WI38 (cell line): Measurements from ENCODE around the gene SLC25A52.
"Not testable (repeated sequence)": the region's sequence is repeated elsewhere in the genome, so short reads cannot be mapped to it uniquely, and the experiment has no call there.

ENCODE experiments used
- H3K4me3 ChIP-seq: 2 replicates; pipeline ENCODE4 v1.5.1; 2011; ENCODE audit warnings: low read depth, mild to moderate bottlenecking, control low read depth, low read length
- TF ChIP-seq, protein P1 (sequence below): IDR thresholded peaks from 2 replicates; pipeline ENCODE4 v1.5.1; 2012; ENCODE audit warnings: low read depth, mild to moderate bottlenecking, control low read depth, low read length

The SLC25A52 gene

DNA sequence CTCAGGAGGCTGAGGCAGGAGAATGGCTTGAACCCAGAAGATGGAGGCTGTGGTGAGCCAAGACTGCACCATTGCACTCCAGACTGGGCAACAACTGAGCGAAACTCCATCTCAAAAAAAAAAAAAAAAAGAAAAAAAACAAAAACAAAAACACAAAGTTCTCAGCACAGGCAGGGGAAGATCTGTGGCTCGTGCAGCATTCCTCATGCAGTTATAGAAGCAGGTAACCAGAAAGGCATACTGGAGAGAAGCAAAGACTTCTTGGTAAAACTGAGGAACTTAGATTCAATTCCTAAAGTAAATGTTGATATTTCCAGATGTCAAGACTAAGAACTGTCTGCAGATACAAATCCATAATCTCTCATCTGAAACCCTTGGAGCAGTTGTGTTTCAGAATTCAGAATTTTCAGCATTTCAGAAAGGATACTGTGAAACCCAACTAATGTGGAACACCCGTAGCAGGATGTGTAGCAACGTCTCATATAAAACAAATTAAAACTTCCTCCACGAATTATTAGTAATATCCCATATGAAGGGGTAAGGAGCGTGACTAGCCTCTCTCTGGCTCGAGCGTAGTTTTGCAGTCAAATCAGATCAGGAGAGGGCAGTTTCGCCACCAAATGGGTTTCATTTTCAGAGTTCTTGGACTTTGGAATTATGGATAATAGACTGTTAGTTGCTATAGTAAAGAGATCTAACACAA is 13.2 kb upstream of the SLC25A52 start:
- TF ChIP-seq, protein P1, sequence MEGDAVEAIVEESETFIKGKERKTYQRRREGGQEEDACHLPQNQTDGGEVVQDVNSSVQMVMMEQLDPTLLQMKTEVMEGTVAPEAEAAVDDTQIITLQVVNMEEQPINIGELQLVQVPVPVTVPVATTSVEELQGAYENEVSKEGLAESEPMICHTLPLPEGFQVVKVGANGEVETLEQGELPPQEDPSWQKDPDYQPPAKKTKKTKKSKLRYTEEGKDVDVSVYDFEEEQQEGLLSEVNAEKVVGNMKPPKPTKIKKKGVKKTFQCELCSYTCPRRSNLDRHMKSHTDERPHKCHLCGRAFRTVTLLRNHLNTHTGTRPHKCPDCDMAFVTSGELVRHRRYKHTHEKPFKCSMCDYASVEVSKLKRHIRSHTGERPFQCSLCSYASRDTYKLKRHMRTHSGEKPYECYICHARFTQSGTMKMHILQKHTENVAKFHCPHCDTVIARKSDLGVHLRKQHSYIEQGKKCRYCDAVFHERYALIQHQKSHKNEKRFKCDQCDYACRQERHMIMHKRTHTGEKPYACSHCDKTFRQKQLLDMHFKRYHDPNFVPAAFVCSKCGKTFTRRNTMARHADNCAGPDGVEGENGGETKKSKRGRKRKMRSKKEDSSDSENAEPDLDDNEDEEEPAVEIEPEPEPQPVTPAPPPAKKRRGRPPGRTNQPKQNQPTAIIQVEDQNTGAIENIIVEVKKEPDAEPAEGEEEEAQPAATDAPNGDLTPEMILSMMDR, result no peak
- H3K4me3 ChIP-seq, result no peak overlapping the region

DNA sequence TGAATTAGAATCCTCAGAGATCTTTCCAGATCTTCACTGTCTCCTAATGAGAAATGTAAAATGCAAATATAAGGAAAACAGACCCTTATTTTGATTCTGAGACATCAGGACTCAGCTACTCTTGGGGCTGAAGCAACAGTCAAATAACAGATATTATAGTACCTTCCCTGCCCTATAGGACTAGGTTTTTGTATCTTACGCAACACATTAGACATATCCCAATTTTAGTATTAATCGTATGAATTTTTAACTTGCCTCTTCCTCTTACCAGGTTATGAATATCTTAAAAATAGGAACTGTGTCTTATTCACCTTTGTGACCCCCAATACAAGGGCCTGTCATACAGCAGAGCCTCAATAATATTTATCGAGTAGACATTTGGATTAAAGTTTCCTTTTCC is 12.0 kb upstream of the SLC25A52 start:
- H3K4me3 ChIP-seq, result no peak overlapping the region
- TF ChIP-seq, protein P1, result no peak

DNA sequence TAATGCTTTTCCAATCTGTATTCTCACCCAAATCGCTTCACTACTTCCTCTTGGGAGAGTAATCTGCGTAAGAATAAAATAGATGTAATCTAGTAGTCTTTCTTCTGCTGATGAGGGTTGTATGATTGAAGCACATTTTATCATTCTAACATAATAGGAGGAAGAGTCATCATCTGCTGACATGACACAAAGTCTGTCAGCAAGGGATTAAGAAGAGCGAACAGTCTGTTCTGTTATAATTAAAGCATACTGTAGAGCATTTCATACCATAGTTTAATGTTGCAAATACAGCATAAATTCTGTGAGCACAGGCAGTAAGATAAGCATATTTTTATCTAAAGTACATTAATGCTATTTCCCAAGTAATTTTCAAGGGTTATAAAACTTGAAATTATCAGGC is 10.4 kb downstream of the SLC25A52 start:
- TF ChIP-seq, protein P1, result no peak
- H3K4me3 ChIP-seq, result no peak overlapping the region

DNA sequence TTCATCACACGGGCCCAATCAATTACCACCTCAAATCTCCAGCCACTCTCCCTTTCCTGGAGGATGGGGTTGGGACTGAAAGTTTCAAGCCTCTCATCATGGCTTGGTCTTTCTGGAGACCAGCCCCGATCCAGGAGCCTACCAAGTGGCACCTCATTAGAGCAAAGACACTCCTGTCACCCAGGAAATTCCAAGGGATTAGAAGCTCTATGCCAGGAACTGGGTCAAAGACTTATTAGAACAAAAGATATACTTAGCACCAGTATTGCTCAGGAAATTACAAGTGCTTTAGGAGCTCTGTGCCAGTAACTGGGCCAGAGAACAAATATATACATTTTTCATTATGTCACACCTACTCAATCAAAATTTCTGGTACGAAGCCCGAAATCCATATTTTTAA is 14.3 kb downstream of the SLC25A52 start:
- TF ChIP-seq, protein P1, result no peak
- H3K4me3 ChIP-seq, result no peak overlapping the region

DNA sequence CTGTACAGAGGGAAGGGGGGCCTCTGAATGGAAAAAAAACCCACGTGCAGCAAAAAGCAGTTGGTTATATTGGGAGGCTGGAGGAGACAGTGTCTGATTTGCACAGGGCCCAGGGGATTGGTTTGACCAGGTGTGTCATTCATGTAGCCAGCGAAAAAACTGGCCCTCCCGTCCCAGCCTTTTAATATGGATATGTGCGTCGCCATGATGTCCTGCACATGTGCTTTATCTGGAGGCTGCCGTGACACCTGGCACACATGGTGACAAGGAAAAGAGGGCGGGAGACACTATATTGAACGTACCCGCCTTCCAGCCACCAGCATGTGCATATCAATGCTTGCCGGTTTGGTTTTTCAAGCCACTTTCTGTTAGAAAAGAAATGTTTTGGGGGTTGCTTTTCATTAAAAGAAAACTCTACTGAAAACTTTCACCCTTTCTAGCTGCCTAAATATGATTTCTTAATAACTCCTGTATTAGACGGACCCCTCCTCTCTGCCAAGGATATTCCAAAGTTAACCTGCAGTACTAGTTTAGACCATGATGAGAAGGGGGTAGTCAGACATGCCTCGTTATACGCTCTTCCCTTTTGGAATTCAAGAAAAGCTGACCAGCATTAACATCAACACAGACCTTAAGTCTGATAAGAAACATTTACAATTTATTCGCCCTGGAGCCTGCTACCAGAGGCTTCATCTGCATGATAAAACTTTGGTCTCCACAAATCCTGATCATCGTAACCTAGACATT is 16.2 kb downstream of the SLC25A52 start:
- TF ChIP-seq, protein P1, result no peak

DNA sequence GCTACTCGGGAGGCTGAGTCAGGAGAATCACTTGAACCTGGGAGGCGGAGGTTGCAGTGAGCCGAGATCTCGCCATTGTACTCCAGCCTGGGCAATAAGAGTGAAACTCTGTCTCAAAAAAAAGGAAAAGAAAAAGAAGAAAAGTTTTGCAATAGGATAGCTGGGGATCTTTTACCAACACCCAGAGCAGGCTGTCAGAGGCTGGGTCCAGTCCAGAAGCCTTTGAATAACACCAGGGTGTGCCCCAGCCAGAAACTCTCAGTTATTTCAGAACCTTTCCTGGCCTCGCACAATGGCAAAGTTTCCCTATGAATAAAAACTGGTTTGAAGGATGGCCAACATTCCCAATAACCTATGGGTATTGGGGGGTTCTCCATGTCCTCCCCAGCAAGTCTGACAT is 17.1 kb downstream of the SLC25A52 start:
- H3K4me3 ChIP-seq, result not testable (repeated sequence)

More for the DNA sequence above, 16.2 kb downstream of the SLC25A52 start:
- no peak overlapping the region for H3K4me3 ChIP-seq

DNA sequence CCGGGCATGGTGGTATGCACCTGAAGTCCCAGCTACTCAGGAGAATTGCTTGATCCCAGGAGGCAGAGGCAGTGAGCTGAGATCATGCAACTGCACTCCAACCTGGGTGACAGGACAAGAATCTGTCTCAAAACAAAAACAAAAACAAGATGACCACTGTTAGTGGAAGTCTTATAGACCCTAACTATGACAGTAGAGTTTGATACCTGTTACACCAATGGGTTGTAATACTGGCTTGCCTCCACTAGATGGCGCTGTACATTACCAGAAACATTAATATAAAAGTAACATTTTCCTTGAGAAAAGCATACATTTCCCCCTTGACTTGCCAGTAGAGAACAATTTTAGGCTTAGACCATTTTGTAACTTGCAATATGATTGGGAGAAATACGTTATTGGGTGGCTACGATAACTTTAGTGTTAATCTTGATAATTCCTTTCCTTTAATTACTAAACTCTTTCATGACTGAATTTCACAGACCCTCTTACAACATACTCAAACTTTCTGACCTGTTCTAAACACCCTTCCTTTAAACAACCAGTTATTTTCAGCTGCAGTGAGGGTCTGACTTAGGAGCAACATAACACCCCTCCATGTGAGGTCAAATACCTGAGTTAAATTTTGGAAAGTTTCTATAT is 19.5 kb downstream of the SLC25A52 start:
- TF ChIP-seq, protein P1, result peak; percentile 55
- H3K4me3 ChIP-seq, result no peak overlapping the region
